ENCODE results near the gene PSAT1.
"Not testable (repeated sequence)": the region's sequence is repeated elsewhere in the genome, so short reads cannot be mapped to it uniquely, and the experiment has no call there.

PSAT1 gene

DNA sequence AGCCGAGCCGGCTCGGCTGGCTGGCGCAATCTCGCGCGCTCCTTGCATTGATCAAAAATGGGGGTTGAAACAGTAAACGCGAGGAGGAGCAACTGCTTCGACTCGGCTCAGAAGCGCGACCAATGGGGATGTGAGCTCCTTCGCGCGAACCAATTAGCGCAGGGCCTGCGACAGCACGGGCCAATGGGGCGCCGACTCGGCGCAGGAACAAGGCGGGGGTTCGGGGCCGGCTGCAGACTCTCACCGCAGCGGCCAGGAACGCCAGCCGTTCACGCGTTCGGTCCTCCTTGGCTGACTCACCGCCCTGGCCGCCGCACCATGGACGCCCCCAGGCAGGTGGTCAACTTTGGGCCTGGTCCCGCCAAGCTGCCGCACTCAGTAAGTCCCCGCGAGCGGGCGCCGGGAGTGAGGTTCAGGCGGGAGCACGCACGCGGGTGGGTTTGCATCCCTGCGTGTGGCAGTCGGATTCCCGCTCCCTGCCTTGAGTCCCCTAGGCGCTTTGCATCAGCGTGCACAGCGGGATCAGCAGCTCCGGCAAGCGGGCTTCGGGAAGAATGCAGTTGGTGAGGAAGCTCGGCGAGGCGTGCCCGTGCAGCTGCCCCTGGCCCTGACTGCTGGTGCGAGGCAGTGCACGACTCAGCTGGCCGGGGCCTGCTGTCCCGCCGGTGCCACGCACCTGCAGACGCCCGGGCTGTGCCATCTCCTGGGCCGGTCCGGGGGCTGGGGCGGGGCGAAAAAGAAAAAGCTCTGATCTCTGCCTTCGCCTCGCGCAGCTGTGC, at the start of gene PSAT1:
TSS of gene PSAT1 (plus strand) at position 233 of the 779 bp plus-strand sequence. CDS start at position 319, 86 bp downstream.
- DNase-seq (ENCODE audit: low read depth), result peak; percentile 79

GRCh38 chr9:78248635-78249034, 48.3 kb upstream of the PSAT1 start:
- no peak for DNase-seq (ENCODE audit: low read depth)

DNA sequence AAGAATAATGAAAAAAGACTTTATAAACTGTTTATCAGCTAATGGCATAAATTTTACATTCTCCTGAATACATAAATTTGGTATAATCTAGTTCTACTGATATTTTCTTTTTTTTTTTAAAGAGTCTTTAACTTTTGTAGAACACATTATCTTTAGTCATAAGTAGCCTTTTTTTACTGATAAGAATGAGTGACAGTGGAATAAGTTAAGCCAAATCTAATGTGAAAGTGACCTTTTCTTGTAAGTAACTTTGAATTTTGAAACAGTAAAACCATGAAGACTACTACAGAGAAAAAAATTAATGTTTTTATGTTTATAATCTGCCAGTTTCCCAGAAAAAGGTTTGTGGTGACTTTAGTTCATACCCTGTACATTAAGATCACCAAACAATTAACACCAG, 47.4 kb upstream of the PSAT1 start:
- no peak for DNase-seq (ENCODE audit: low read depth)

GRCh38 chr9:78252616-78253015, 44.3 kb upstream of the PSAT1 start:
- no peak for DNase-seq (ENCODE audit: low read depth)

DNA sequence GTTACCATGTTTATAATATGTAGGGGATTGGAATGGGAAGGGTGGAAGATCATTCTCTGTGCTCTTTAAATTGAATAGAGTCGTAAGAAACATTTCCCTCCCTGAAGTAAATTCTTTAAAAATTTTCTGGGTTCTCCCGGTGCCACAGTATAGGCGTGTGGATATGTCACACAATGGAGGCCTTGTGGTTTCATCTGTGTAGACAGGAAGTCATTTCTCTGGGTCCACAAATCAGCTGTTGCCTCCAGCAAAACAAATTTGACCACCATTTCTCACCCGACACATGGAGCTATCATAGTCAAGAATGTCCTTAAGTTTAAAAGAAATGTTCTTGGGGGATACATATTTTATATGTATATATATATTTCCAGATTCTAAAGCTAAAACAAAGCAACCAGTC, 43.6 kb upstream of the PSAT1 start:
- no peak for DNase-seq (ENCODE audit: low read depth)

GRCh38 chr9:78261403-78262001, 35.4 kb upstream of the PSAT1 start:
- no peak for DNase-seq (ENCODE audit: low read depth)

DNA sequence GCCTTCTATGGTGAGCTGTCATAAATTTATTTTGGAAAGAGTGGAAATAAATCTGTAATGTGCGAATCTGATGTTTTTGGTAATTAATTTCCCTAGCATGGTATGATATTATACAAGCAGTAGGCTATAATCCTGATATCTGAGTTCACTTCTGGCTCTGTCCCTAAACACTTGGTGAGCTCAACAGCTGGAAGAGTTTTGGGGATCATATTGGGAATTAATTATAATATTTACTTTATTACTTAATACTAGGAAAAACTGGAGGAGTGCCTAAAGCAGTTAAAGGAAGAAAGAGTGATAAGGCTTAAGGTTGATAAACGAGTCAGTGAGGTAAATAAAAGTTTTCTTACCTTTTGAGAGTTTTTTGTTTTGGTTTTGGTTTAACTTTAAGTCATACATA, 34.3 kb upstream of the PSAT1 start:
- no peak for DNase-seq (ENCODE audit: low read depth)

GRCh38 chr9:78267889-78268288, 29.0 kb upstream of the PSAT1 start:
- no peak for DNase-seq (ENCODE audit: low read depth)

DNA sequence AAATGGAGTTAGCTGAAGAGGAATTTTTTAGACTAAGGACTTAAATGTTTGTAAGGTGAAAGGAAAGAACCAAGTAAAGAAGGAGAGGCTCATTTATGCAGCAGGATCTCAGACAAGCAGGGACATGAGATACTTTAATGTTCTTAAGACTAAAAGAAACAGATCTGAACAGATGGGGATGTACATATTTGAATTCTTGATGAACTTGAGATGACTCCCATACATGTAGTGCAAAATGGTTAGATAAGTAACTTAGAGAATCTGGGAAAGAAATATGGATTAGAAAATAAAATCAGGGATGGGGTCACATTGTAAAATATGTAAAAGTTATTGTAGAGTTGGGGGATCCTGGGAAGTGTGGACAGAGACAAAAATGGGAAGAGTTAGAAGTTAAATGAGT, 27.1 kb upstream of the PSAT1 start:
- no peak for DNase-seq (ENCODE audit: low read depth)

DNA sequence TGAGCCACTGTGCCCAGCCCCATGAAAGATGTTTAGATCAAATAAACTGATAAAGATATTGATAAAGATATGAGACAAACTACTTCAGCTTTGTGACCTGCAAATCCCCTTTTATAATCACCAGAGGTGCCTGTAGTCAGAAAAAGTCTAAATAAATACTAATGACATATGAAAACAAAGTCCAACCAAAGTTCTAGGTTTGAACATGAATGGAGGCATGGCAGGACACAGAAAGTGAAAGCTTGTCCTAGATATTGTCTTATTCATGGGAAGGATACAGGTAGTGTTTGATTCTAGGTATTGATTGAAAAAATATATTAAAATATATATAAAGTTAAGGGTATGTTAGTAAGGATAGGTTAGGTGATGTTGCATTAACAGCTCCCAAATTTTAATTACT, 24.6 kb upstream of the PSAT1 start:
- DNase-seq (ENCODE audit: low read depth), result no peak

DNA sequence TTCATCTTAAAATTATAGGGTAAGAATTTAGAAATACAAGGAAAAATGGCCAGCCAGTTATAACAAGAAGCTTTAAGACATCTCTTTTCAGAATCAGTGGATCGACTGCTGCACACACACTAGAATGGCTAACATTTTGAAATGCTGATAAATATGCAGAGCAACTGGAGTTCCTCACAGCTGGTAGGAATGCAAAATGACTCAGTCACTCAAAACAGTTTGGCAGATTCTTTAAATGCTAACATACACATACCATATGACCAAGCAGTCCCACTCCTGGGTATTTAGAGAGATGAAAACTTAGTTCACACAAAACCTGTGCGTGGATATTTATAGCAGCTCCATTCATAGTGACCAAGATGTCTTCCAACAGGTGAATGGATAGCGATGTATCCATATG, 23.2 kb upstream of the PSAT1 start:
- no peak for DNase-seq (ENCODE audit: low read depth)

DNA sequence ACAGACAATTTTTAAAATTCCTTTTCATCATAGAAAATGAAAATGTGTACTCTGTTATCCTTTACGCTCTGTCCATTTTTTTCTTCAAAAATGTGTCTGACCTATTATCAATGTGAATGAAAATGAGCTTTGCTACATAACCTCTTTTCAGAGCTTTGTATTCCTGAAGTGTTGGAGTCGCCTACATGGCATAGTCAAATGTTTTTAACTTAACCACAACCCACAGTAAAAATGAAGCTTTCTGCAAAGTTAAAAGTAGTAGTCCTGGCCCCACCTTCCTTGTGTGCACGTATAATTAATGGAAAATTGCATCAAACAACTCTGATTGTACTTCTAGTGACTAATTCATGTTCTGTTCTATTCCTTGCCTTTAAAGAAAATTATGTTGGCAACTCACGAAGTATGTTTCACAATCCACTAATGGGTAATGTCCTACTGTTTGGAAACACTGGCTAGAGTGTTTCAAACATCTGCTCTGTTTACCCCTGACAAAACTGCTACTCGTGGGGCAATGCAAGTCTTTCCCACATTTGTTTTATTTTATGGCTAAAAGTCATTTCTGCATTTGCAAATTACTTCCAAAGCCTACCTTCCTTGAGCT, 18.6 kb upstream of the PSAT1 start:
- no peak for DNase-seq (ENCODE audit: low read depth)

DNA sequence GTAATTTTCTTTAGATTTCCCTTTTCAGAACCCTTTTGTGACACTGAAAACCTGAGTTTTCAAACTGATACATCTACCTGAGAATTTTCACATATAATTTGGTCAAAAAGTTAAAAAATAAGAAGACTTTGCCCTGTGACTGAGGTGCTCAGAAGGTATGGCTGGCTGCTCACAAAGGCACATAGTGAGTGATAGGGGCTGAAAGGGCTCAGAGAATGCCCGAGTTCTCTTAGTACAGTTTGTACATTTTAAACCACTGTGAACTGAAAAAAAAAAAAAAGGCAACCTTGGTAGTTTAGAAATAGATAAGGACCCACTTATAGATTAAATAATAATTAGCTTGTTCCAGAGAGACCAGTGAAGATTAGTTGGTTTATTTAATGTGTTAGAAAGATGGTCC, 18.1 kb upstream of the PSAT1 start:
- no peak for DNase-seq (ENCODE audit: low read depth)

GRCh38 chr9:78280982-78281668, 15.8 kb upstream of the PSAT1 start:
- DNase-seq (ENCODE audit: low read depth), result no peak

- DNase-seq (ENCODE audit: low read depth), result not testable (repeated sequence)
Measured at GRCh38 chr9:78284181-78284580, 12.7 kb upstream of the PSAT1 start.

- DNase-seq (ENCODE audit: low read depth), result no peak
Measured at GRCh38 chr9:78286125-78286524, 10.8 kb upstream of the PSAT1 start.

DNA sequence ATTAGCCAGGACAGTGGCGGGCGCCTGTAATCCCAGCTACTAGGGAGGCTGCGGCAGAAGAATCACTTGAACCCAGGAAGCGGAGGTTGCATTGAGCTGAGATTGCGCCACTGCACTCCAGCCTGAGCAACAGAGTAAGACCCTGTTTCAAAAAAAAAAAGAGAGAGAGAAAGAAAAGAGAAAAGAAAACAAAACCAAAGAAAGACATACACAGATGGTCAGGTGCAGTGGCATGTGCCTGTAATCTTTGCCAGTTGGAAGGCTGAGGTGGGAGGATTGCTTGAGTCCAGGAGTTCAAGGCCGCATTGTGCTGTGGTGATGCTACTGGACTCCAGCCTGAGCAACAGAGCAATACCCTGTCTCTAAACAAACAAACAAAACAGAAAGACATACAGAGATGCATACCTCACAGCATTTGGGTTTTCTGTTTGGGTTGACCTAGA, 10.0 kb upstream of the PSAT1 start:
- DNase-seq (ENCODE audit: low read depth), result no peak

DNA sequence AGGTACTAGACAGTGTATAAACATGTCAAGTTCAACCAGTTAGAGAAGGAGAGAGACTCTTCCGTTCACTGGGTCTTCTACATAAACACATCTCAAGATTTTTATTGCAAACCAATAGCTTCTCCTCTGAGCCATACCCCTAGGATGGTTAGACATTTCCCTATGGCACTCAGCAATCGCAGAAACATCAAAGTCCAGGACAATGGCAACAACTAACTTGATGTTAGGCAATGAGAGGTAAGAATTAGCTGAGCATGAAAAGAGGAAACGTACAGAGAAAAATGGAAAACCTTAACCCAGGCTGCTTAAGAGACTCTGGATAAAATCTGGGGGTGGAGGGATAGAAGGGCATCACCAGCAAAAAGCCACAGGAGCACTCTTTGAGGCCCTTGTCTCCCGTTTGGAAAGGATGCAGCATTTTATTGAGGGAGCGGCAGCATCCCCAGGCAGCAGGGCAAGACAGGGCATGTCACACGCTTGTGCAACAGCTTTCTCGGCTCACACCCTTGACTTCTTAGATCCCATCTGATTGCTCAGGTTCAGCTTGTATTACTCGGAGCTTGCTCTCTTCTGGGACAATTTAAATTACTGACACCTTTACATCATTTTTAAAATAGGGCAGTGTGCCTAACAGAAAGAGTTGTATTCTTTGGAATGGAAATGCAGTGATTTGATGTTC, 8.6 kb upstream of the PSAT1 start:
- no peak for DNase-seq (ENCODE audit: low read depth)

- no peak for DNase-seq (ENCODE audit: low read depth)
Measured at GRCh38 chr9:78289474-78289873, 7.5 kb upstream of the PSAT1 start.

DNA sequence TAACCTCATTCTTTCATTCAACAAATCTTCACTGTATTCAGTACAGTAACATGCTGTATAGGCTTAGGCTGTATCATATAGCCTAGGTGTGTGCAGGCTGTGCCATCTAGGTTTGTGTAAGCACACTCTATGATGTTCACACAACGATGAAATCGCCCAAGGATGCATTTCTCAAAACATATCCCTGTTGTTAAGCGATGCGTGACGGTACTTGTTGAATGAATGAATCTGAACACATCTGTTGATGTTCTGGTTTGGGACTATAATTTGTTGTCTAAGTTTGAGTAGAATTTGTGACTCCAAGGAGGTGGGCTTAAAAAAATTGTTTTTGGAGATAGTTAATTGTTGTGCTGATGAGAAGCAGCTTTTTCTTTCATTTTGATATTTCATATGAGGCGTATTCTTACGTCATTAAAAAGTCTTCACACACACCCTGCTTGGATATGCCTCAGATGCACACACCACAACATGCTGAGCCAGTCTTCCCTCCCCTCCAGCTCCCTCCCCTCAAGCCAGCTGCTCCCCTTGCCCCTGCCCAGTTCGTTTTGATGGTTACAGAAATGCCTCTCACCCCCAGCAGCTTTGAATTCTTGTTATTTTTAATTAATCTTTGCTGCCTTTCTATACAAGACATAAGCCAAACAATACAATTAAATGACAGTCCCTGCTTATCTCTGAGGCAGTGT, 5.5 kb upstream of the PSAT1 start:
- no peak for DNase-seq (ENCODE audit: low read depth)

DNA sequence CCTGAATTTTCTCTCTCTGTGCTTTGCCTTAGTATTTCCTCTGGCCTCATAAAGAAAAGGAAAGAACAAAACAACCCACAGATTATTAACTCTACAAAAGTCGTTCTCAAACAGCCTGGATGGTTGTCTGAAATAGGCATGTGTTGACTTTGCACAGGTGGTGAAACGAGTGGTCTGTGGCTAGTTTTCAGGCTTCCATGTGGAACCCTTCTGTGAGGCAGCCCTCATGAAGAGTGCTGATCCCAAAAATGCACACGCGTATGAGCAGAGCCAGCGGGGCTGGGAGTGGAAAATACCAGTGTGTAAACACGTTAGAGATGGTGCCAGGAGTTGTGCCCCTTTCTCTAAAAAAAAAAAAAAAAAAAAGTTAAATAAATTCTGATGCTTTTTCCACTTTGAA, 4.9 kb upstream of the PSAT1 start:
- DNase-seq (ENCODE audit: low read depth), result no peak

Data from activated gamma-delta T cell treated with anti-CD3 and anti-CD28 coated beads, Interleukin-2, amount 50 U/mL, for 16 hours (primary cell).